ENCODE results near the gene JMJD7.
A peak's percentile ranks its signal among the peaks of the same experiment; 100 is the strongest.
"Not testable (repeated sequence)": the region's sequence is repeated elsewhere in the genome, so short reads cannot be mapped to it uniquely, and the experiment has no call there.

JMJD7 gene

GRCh38 chr15:41823502-41823901, 4.4 kb upstream of the JMJD7 start:
- DNase-seq = no peak

DNA sequence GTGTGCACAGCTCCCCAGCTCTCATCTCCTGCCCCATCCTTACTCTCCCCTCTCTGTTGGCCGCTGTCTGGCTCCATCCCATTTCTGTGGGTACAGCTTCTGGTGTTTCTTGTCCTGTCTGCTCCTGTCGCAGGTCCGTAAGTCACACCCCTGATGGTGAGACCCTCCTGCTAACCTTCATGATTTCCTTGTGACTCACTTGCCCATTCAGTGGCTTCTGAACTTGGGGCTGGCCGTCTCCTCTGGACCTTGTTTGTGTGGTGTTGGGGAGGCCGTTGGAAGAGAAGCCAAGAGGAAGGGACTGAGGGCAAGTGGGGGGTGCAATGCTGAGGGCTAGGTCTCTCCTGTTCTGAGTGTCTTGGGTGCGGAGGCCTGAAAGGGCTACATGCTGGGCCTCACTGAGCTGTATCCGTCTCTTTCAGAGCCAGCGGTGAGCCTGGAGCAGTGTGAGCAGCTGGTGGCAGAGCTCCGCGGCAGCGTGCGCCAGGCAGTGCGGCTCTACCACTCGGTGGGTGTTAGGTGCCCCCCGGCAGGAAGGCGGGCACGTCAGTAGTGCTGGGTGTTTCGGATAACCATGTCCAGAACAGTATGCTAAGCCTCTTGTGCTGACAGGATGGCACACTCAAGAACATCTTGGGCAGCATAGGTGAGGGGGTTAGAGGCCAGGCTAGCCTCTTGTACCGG, 3.7 kb upstream of the JMJD7 start:
- DNase-seq = no peak

DNA sequence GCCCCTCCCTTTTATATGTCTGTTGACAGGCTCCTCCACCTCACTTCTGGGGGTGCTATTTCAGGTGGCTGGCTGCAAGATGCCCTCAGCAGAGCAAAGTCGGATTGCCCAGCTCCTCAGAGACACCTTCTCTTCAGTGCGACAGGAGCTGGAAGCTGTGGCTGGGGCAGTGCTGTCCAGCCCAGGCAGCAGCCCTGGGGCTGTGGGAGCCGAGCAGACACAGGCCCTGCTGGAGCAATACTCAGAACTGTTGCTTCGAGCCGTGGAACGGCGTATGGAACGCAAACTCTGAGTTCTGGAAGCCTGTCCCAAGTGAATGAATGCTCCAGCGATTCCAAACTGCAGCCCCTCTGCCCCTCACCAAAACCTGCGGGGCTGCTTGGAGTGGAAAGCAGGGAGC, 2.7 kb upstream of the JMJD7 start:
- no peak for DNase-seq

DNA sequence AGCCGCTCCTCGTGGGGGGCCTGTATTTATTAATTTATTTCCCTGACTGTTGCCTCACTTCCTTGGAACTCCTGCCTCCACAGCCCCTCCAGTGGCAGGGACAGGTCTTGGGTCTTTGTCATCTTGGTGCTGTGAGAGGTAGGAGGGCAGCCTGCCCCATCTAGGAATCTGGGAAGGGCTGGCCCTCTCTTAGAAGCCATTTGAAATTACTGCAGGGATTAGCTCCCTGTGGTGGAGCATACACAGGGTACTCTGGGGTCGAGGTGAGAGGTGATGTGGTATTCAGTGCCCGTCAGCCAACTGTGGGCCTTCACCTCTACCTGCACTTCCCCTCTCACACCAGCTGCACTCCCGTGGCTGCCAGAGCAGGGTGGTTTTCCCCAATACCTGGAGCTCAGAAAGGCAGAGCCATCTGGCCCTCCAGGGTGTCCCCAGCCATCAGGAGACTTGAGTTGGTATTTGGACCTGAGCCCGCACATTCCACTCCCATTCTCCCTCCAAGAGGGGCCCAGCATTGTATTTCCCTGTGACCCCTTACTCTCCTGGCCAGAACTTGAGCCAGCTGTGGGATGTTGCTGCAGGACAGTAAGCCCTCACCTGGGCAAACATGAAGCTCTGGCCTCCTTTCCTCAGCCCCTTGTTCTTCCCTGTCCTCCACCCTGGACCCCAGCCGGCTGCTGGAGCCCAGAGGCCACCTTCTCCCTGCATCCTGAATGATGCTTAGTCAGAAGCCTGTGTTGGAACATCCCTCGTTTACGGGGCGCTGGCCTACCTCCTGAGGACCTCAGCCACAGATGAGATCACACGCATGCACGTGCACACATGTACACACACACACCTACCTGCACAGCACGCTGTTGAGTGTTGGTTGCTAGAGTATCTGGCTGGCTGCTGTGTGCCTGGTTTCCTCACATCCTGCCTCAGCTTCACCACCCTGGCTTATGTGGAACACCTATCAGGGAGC, 2.0 kb upstream of the JMJD7 start:
- no peak for DNase-seq

DNA sequence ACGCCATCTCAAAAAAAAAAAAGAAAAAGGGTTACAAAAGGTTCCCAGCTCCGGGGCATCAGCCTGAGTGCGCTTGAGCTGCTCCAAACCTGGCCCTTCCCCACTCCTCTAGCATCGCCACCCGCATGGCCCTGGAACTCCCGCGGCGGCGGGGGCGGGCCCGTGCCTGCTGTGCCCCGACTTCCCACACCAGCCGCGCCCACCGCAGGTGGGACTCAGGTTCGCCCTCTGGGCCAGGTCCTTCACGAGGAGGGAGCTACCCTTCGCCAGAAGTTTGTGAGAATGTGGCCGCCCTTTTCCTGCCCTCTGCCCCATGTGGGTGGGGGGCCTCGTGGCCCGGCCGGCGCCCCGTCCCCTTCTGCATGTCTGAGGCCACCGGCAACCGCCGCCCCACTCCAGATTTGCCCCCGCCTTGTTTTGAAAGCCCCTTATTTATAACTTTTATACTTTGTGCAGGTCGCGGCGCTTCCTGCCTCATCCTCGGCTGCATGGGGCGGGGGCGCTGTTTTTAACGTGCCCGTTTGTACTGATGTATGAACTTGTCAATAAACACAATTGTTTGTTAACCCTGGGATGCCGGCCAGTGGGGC, 507 bp upstream of the JMJD7 start:
- DNase-seq = peak in 2 of 4 experiments; percentile 13 to 40

- no peak for DNase-seq
Observed at GRCh38 chr15:41828807-41829141, 882 bp downstream of the JMJD7 start.

DNA sequence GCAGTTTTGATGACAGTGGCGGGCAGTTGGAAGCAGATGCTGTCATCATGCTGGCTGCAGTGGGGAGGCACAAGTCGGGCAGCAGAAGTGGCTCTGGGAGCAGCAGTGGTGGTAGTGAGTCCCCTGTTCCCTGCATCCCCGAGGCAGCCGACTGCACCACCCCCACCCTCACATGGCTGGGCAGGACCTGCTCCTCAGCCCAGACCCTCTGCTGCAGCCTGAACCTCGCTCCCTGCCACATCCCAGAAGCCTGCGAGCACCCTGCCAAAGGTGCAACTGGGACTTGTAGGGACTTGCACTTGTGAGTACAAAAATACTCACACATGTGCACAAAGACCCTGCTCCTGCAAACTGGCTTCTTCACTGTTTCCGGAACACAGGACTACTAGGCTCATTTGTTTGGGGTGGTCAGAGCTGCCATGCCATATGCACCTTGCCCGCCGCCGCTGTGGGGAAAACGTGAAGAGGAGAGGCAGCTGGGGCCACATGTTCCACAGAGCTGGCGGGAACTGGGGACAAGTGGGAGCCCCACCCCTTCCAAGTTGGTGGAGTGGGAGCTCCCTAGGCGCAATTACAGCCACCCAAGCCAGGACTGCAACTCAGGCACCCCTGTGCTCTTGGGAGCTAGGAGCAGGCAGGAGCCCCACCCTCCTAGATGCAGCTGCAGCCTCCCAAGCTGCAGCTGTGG, 2.2 kb downstream of the JMJD7 start:
- no peak for DNase-seq

- DNase-seq = not testable (repeated sequence)
Observed at GRCh38 chr15:41831291-41831690, 3.4 kb downstream of the JMJD7 start.

- DNase-seq = no peak
Observed at GRCh38 chr15:41832208-41832607, 4.3 kb downstream of the JMJD7 start.

GRCh38 chr15:41832875-41833274, 5.0 kb downstream of the JMJD7 start:
- DNase-seq = no peak

DNA sequence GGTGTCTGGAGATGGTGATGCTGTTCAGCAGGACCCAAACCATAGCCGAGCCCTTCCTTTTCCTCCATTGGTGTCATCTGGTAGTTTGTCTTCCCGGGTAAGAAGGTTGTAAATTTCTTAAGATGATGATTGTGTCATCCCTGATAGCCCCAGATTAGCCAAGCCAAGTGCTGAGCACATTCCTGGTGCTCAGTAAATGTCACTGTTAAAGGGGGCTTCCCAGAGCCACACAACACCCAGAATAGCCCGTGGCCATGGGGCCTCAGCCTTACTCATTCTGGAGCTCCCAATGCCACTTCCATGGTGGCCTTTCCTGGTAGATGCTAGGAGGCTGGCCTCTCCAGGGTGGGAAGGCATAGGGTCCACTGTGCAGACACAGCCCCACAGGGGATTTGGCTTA, 6.2 kb downstream of the JMJD7 start:
- DNase-seq = no peak

DNA sequence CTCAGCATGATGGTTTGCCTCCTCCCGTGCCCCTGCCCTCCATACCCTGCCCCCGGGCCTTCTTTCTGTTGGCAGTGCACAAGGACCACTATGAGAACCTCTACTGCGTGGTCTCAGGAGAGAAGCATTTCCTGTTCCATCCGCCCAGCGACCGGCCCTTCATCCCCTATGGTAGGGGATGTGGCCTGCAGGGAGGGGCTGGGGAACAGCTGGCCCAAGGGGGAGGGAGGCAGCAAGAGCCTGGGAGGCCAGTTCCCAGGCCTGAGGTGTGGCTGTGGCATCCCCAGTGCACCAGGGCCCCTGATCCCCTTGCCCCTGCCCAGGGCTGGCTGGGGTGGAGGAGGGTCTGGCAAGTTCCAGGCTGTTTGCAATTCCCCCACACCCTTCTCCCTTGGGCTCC, 8.2 kb downstream of the JMJD7 start:
- no peak for DNase-seq

- no peak for DNase-seq
Observed at GRCh38 chr15:41836713-41837454, 9.0 kb downstream of the JMJD7 start.

GRCh38 chr15:41838400-41838897, 10.6 kb downstream of the JMJD7 start, which contains the start of gene PLA2G4B:
TSS of gene PLA2G4B (plus strand) at chr15:41838847. CDS start at chr15:41838914, 67 bp downstream.
- DNase-seq = no peak

DNA sequence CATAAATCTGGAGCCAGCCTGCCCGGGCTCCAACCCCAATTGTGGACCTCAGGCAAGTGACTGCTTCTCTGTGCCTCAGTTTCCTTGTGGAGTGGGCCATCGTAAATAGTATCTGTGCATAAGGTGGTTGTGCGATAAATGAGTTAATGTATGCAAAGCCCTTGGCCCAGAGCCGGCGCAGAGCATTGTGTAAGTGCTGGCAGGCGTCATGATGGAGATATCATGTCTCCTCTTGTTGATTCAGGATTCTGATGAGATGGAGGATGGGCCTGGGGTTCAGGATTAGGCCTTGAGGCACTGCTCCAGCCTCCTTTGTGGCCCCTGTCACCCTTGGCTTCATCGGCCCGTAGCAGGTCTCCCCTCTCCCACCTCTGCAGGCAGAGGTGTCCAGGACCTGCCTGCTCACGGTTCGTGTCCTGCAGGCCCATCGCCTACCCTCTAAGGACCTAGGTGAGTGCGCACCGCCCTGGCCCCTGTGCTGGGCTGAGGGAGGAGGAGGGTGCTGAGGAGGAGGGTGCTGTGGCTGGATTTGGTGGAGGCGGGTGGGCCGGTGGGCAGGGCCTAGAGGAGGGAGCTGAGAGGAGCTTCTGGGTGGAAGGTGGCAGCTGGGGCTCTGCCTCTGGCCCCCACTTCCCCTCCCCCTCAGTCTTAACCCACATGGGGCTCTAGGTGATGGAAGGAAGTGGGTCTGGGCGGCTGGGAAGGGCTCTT, 12.0 kb downstream of the JMJD7 start:
- DNase-seq = no peak

DNA sequence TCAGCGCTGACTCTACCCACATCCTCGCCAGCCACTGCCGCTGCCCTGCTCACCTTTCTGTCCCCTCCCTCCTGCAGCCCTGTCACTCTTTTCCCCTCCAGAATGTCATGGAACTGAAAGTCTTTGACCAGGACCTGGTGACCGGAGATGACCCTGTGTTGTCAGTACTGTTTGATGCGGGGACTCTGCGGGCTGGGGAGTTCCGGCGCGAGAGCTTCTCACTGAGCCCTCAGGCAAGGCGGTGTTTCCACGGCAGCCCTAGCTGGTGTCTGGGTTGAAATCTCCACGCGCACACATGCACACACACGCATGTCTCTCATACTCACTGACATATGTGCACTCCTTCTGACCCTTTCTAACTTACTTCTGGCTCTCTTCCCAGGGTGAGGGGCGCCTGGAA, 12.8 kb downstream of the JMJD7 start:
- no peak for DNase-seq

GRCh38 chr15:41841131-41841530, 13.2 kb downstream of the JMJD7 start:
- no peak for DNase-seq

DNA sequence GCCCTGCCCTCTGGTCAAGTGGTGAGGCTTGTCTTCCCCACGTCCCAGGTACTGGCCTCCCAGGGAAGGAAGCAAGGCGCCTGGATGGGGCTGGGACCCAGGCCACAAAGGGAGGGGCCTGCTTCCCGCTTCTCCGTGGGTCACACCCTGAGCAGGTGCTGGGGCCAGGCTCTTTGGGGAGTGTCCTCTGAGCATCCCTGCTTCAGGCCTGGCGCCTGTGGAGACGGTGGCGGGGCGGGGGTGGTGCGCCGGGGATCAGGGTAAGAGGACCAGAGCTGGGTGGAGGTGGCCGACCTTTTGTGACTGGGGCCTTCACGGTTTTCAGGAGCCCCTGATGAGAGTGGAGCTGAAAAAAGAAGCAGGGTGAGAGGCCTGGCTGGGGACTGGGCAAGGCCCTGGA, 14.3 kb downstream of the JMJD7 start:
- no peak for DNase-seq

DNA sequence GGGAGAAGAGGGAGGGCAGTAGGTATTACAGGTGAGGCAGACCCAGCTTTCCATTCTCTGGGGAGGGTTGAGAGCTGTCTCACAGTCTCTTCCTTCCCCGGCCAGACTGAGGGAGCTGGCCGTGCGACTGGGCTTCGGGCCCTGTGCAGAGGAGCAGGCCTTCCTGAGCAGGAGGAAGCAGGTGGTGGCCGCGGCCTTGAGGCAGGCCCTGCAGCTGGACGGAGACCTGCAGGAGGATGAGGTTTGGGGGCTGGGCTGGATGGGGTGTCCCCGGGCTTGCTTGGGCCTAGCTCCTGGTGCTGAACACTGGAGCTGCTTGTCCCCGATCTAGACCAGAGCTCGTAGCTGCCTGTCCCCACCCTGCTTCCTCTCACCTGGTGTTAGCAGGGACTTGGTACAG, 15.7 kb downstream of the JMJD7 start:
- DNase-seq = no peak

GRCh38 chr15:41844814-41845213, 16.9 kb downstream of the JMJD7 start:
- no peak for DNase-seq

DNA sequence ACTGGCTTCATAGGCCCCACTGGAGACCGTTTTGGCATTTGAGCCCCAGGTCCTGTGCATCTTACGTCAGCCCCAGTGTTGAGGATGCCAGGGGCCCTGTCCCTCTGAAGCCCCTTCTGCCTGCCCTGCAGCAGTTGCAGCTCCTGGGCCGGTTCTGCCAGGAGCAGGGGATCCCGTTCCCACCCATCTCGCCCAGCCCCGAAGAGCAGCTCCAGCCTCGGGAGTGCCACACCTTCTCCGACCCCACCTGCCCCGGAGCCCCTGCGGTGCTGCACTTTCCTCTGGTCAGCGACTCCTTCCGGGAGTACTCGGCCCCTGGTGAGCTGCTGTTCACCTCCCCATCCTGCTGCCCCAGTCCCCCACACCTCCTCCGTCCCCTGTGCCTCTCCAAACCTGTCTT, 19.3 kb downstream of the JMJD7 start:
- no peak for DNase-seq

DNA sequence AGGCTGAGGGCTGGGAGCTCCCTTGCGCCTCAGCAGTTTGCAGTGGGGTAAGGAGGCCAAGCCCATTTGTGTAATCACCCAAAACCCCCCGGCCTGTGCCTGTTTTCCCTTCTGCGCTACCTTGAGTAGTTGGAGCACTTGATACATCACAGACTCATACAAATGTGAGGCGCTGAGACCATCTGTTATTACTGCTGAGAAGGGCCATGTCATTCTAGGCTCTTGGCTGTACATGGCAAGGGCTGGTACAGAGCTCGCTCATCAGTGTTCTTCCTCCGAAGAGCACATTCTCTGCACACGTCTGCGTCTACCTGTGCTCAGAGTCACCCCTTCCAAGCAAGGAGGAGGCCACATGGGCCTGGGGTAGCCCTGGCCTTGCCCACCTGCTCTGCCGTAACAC, 20.1 kb downstream of the JMJD7 start:
- no peak for DNase-seq
